ENCODE results near the gene SAA1. TPM values are rescaled to one million over a fixed set of nuclear protein-coding genes. Genes with fewer than 3 reads are reported as not detected.

The SAA1 gene
- total and polyA plus RNA-seq, 9 donors, result 1.1 to 14.4 (median 3.3) TPM; not detected in 1

DNA sequence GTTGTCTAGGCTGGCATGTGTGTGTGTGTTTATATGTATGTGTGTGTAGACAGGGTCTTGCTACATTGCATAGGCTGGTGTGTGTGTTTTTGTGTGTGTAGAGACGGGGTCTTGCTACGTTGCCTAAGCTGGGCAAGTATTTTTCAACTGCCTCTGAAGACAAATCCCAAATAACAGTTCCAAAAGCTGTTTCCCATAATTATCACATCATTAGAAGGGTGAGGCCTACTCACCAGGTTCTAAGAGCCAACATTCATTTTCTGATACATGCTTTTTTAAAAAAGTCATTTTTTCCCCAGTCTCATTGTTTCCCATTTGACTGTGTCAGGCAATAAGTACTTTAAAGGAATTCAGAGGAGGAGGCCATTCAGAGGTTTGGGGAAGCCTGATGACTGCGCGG is 22.8 kb downstream of the SAA1 start:
- 92 to 97% (median 93%) methylated on average over 4 of the region's 4 CpGs for WGBS, 3 donors

DNA sequence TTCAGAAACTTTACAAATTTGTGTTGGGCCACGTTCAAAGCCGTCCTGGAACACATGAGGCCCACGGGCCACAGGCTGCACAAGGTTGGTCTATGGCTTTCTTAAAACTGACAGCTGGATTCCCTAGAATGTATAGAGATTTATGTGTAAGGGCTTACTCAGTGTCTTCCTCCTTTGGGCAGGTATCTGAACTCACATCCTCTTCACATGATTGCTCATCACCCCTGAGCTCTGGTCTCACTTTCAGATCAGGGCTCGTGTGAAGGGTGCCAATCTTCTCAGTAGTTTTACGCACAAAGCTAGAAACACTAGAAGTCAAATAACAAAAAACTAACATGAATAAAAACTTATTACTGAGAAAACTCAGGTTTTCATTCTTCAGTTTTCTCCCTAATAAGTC is 28.8 kb downstream of the SAA1 start:
- Histone ChIP-seq H3K4me1 (ENCODE audit: insufficient read depth) (no peaks in the 10 kb centered on the region), H3K36me3 (no peaks in the 10 kb centered on the region), H3K27me3 (no peaks in the 10 kb centered on the region), H3K4me3 (no peak overlapping the region), H3K9me3 (no peaks in the 10 kb centered on the region), H3K27ac (no peak overlapping the region)
- no peak for DNase-seq
- no peak for TF ChIP-seq POLR2A (IDR thresholded peaks at IDR 0.05)
- intact Hi-C loops (cut with DNase I), result loop anchor here in 1 of 4 donors (10.0 kb wide), 1 partner anchor 190 kb away; the partner anchor contains the start of gene SAAL1
- WGBS, 3 donors, result 95 to 98% (median 95%) methylated on average over 5 of the region's 5 CpGs

More for the DNA sequence above, 22.8 kb downstream of the SAA1 start:
- TF ChIP-seq, protein P1, sequence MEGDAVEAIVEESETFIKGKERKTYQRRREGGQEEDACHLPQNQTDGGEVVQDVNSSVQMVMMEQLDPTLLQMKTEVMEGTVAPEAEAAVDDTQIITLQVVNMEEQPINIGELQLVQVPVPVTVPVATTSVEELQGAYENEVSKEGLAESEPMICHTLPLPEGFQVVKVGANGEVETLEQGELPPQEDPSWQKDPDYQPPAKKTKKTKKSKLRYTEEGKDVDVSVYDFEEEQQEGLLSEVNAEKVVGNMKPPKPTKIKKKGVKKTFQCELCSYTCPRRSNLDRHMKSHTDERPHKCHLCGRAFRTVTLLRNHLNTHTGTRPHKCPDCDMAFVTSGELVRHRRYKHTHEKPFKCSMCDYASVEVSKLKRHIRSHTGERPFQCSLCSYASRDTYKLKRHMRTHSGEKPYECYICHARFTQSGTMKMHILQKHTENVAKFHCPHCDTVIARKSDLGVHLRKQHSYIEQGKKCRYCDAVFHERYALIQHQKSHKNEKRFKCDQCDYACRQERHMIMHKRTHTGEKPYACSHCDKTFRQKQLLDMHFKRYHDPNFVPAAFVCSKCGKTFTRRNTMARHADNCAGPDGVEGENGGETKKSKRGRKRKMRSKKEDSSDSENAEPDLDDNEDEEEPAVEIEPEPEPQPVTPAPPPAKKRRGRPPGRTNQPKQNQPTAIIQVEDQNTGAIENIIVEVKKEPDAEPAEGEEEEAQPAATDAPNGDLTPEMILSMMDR (IDR thresholded peaks at IDR 0.05), result no peak
- TF ChIP-seq POLR2A (IDR thresholded peaks at IDR 0.05), result no peak
- no peak for TF ChIP-seq EP300 (IDR thresholded peaks at IDR 0.05)
- no peak overlapping the region for H3K27ac ChIP-seq
- intact Hi-C loops (cut with DNase I), result no loop called here
- DNase-seq, result no peak
- no peaks in the 10 kb centered on the region for H3K27me3 ChIP-seq
- no peak overlapping the region for H3K4me3 ChIP-seq
- H3K9me3 ChIP-seq, result no peaks in the 10 kb centered on the region
- H3K4me1 ChIP-seq (ENCODE audit: insufficient read depth), result no peaks in the 10 kb centered on the region
- H3K36me3 ChIP-seq, result no peaks in the 10 kb centered on the region

DNA sequence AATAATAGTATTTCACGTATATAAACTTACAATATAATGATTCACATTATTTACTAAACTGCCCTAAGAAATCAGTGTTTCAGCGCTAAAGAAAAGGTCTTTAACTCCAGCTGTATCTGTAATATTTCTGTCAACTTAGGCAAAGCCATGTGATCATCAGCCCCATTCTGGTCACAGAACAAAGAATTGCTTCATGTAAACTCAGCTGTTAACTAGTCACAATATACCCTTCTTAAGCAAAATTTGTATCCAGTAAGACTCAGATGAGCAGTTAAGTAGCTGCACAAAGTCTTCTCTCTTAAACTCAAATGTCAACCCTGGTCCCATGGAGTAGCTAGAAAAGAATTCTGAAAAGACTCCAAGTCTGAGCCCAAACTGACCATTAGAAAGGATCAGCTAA is 29.3 kb downstream of the SAA1 start:
- TF ChIP-seq POLR2A (IDR thresholded peaks at IDR 0.05) (no peak), EP300 (IDR thresholded peaks at IDR 0.05) (no peak)
- TF ChIP-seq, protein P1 (IDR thresholded peaks at IDR 0.05), result no peak
- H3K27me3 ChIP-seq, result no peaks in the 10 kb centered on the region

DNA sequence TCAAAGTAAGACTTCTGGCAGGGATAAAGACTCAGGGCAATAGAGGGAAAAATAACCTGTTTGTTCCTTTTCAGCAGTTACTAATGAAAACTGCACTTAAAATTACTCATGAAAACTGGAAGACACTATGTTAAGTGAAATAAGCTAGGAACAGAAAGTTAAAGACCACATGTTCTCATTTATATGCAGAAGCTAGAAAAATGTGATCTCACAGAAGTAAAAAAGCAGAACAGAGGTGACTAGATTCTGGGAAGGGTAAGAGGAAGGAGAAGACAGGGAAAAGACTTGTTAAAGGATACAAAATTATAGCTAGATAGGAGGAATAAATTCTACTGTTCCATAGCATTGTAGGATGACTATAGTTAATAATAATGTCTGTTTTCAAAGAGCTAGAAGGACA is 33.7 kb downstream of the SAA1 start:
- Histone ChIP-seq H3K4me3 (no peak overlapping the region), H3K36me3 (no peaks in the 10 kb centered on the region), H3K4me1 (ENCODE audit: insufficient read depth) (no peaks in the 10 kb centered on the region), H3K9me3 (no peaks in the 10 kb centered on the region), H3K27ac (no peak overlapping the region), H3K27me3 (no peaks in the 10 kb centered on the region)
- intact Hi-C loops (cut with DNase I), result loop anchor here in 1 of 4 donors (10.0 kb wide), 1 partner anchor 195 kb away; the partner anchor contains the start of gene SAAL1
- TF ChIP-seq EP300 (IDR thresholded peaks at IDR 0.05) (no peak), POLR2A (IDR thresholded peaks at IDR 0.05) (no peak)
- TF ChIP-seq, protein P1 (IDR thresholded peaks at IDR 0.05), result no peak
- DNase-seq, result no peak

More for the DNA sequence above, 29.3 kb downstream of the SAA1 start:
- Histone ChIP-seq H3K4me3 (no peak overlapping the region), H3K9me3 (no peaks in the 10 kb centered on the region), H3K27ac (no peak overlapping the region), H3K36me3 (no peaks in the 10 kb centered on the region), H3K4me1 (ENCODE audit: insufficient read depth) (no peaks in the 10 kb centered on the region)
- no peak for DNase-seq
- intact Hi-C loops (cut with DNase I), result loop anchor here in 1 of 4 donors (10.0 kb wide), 1 partner anchor 191 kb away; the partner anchor contains the start of gene SAAL1
- 91 to 99% (median 97%) methylated on average over 2 of the region's 2 CpGs for WGBS, 3 donors

DNA sequence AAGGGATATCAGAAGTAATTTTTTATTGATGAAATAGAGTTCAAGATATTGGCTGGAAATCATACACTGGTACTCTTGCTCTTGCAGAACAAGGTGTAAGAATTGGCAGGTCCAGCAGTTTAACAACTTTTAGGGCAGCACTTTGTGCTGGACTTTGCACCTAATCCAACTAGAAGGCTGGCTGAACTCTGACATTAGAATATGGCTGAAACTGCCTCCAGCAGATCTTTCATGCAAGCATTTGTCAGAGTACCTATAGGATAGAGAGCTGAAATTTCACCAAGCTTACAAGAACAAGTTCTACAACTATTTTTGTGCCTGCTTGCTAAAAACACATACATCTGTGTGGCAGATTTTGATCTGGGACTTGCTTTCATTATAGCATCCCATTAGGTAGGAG is 38.7 kb downstream of the SAA1 start:
- Histone ChIP-seq H3K27ac (no peak overlapping the region), H3K36me3 (no peaks in the 10 kb centered on the region), H3K4me1 (ENCODE audit: insufficient read depth) (no peaks in the 10 kb centered on the region), H3K27me3 (no peaks in the 10 kb centered on the region), H3K9me3 (no peaks in the 10 kb centered on the region), H3K4me3 (no peak overlapping the region)
- DNase-seq, result no peak
- TF ChIP-seq, protein P1 (IDR thresholded peaks at IDR 0.05), result no peak
- TF ChIP-seq POLR2A (IDR thresholded peaks at IDR 0.05), result no peak
- TF ChIP-seq EP300 (IDR thresholded peaks at IDR 0.05), result no peak
- intact Hi-C loops (cut with DNase I), result no loop called here

Measured in ovary (tissue), 9 donors.